Measurements from ENCODE around the gene PDGFD.

The PDGFD gene

DNA sequence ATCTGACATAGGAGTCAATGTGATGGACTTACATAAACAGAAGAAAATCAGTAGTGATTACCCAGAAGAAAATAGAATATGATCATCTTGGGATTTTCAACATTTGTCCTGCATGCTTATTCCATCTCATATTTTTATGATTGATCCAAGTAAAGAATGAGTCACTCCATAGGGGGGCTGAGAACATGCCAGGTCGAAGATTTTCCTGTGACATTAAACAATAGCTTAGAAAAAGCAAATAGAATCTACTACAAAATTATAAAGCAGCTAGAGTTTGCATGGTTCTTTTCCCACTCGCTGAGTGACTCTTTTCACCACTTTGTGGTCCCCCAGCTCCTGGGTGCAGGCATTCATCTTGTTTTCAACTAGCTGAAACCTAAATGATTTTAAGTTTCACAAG lies 71.2 kb downstream of the PDGFD start:
- DNase-seq, result no peak

DNA sequence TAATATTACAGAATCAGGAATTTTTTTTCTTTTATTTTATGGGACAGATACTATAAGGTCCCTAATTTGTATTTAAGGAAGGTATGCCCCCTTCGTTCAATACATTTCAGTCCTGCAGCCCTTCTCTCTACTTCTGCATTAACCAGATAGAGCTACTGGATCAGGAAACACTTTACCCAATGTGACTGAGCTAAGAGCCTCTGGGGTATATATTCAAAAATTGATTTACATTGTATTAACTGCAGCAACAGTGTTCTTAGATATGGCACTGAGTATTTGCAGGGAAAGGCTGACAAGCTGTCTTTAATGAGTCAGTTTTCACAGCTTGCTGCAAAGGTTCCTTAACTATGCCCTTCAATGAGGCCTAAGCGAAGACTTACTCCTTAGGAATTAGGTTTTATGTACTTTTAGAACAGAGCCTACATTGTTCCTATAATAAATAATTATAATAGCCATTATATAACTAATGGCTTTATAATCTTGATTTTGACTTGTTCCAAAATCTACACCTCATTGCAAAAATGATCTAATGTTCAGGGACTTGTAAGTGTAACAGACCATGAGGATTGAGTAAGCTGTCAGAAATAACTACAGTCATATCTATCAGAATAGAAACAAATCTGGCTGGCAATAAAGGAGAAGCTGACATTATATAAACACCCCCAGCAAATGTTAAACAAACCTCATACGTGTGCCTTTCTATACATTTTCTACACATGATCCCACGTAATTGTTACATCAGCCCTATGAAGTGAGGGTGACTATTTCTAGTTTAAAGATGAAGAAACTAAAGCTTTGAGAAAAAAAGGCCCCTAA lies 72.5 kb downstream of the PDGFD start:
- no peak for DNase-seq

DNA sequence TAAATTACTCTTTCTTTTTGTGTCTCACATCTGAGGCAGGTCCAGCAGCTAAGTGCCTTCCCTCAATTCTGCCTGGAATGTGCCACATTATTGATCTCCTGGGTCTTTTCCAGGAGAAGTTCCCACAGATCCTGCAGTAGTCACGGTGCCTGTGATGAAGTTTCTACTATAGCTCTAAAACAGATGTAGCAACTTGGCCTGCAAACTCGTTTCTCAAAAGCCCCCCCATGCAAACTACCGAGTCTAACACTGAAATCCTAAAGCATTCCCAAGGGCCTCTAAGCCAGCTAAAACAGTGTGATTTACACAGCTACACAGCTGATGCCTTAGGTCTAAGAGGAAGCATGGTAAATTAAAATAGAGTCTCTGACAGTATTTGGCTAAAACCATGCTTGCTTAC lies 73.2 kb downstream of the PDGFD start:
- peak in 1 of 2 experiments; percentile 61 for DNase-seq

DNA sequence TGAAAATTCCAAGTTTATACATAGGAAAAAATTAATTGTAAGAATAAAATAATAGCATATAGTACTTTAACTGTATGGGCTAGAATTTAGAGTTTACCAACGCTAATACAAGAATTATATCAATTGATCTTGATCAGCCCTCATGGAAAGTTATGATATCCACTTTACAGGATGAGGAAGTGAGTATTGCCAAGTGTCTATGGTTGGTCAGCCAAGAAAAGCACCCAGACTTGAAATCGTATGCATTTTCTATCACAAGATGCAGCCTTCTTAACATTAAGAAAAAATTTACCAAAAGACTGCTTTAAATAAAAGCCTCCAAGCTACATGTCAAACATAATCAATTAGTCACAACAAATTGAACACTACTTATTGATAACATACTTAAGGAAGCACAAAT lies 74.5 kb downstream of the PDGFD start:
- DNase-seq, result no peak

DNA sequence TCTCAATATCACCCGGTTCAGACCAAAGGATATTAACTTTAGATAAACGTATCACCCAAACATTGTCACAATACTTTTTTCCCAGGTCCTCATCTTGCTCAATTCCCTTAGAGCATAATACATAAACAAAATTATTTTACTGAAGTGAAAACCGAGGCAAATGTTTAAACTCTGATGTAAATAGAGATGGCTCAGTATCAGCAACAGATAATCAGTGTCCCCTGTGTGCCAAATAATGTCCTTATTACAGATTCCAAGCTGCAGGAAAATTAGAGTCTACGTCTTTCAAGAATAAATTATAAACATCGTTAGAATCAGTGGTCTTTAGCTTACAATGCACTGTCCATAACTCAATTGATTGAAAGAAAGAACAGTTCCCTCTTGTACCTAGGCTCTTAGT lies 77.3 kb downstream of the PDGFD start:
- DNase-seq, result no peak

DNA sequence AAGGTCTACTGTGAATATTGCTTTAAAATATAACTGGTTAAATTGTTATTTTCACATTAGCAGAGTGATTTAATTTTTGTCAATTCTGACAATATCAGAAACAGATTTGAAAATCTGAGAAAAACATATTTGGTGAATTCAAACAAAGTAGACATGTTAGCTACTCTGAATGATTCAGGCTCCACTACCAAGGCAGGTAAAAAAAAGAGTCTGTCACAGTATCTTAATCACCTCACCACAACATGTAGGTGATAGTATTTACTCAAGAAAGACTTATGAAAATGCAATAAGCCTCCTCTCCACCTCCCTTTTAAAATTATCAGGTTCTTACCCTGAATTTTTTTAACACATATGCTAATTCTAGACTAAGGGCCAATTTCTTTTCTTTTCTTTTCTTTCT lies 85.0 kb downstream of the PDGFD start:
- DNase-seq, result no peak

DNA sequence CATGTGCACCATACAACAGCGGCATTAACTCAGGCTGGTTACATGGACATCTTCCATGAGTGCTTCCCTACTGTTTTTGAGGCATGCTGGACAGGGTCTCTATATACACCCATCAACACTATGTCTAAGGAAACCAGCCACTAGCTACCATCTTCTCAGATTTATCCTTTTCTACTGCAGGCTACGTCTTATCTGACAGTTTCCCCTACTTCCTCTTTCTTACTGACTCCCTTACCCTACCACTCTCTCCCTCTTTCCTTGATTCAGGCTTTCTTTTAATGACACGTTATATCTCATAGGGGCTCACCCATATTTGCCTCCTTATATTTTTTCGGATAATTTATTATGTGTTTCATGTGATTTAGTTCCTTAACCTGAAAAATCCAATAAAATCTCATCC lies 85.7 kb downstream of the PDGFD start:
- DNase-seq, result no peak

DNA sequence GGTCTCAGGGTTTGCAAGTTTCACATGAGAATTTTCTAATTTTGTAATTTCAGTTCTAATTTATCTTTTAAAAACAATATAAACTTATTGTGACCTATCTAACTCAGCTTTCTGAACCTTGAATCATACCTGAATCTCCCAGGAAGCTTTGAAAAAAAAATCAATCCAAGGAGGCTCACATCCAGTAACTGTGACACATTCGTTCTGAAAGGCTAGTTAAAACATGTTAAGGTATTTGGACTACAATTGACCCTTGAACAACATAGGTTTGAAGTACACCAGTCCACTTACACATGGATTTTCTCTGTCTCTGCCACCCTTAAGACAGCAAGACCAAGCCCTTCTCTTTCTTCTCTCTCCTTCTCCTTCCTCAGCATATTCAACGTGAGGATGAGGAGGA lies 87.5 kb downstream of the PDGFD start:
- no peak for DNase-seq

DNA sequence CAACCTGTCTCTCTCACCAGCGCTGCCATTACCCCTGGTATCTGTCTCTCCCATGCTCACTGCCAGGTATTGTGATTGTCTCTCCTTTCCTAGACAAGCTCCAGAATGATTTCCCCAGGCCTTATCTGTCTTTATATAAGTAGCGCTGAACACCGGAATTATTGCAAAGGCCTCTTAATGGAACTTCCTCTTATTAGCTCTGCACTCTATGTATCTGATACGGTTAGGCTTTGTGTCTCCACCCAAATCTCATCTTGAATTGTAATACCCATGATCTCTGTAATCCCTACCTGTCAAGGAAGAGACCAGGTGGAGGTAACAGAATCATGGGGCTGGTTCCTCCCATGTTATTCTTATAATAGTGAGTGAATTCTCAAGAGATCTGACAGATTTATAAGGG lies 88.2 kb downstream of the PDGFD start:
- no peak for DNase-seq

DNA sequence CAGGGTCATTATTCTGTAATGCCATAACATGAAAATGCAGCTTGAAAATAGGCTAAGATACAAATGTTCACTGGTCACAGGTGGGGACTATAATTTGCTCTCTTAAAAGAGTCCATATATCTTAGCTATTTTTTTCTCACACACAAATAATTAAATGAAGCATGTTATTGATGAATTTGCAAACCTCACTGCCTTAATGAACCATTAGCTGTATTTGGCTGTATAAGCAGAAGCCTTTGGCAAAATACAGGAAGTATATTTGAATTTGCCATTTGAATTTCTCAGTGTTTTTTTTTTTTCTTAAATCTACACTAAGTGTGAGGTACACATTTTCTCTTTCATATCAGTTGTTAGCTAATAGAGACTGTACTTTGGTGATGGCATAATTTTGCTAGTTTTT lies 88.9 kb downstream of the PDGFD start:
- DNase-seq, result no peak

DNA sequence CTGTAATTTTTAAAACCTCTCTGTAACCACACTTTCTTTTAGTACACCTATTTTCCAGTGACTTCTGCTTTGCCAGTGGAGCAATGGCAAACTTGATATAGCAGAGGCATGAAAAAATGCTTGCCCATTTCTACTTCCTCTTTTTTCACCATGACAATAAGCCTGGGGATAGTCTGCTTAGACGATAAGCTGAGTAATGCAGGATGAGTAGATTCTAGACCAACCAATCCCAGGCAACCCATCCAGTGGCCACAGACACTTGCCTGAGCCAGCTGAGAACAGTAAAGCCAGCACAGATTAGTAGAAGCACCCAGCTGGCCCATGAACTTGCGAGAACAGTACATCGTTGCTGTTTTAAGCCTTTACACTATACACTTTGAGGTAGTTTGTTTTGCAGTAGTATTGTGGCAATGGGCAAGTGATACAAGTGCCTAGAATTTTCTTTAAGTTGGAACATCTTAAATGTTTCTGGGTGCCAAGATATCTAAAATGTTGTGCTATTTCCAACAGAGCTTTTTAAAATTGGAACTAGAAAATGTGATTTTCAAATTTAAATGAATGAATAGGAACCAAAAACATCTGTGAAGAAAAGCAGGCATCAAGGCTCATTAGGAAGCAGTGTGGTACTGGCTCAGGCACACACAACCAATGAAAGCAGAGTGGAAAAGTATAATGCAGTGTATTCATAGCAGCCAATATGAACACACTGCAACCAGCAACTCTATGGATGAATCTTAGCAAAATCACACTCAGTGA lies 89.8 kb downstream of the PDGFD start:
- no peak for DNase-seq

DNA sequence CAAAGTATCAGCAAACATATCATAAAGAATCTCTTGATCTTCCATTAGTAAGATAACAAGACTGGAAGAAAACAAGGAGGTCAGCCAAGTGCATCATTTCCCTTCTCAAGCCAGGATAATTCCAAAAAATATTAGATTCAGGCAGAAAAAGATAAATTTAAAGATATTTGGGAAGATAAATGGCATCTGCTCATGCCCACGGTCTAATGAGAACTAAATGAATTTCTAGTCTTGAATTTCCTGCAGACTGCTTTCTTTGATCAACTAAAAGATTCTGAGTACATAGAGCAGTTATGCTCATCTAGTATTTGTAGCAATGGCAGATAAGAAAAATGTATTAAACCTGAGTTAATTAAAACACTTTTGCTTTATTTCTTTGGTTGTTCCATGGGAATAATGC lies 96.4 kb downstream of the PDGFD start:
- no peak for DNase-seq

DNA sequence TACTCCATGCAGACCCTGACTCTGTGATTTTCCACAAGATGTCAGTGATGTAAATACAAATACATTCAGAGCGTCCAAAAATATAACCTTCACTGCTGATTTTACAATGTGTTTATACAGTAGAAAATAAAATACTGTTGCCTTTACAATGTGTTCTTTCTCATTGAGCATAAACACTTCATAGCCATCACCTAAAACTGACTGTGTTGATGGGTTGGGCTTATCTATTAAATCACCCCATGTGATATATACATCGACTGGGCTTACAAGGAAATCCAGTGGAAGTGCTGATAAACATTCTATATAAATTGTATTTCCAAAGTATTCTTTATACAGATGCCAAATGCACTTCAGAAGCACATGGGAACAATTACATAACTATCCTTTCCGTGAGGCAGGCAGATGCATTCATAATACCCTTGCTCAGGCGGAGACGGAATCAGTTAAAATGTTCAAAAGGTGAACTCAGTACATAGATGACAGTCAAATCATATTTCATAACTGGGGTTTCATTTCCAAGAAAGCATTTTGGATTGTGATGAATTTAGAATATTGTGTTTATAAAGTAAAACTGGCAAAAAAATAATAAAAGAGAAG lies 99.8 kb downstream of the PDGFD start:
- DNase-seq, result no peak

DNA sequence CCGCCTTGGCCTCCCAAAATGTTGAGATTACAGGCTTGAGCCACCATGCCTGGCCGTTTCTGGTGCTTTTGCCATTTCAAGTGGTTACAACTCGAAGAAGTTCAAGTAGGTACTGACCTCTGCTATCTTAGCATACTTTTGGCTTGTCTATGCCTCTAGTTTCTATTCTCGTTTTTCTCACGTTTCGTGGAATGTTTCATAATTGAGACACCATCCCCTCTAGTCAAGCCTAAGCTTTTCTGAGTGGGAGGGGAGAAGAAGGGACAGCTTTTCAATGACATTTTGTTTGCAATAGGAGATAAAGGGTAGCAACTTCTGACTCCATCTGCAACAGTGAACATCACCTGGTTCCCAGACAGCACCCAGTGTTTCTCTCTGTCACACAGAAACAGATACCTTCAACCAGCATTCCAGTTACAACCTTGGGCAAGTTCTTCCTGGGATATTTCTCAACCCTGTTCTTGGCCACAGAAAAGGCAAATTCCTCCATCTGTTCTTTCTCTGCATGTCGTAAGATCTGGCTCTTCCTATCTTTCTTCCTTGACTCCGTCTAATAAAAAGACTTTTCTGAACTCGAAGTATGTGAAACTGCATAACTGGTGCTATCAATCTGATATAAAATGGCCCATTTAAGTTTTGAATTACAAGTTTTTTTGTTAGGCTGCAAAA lies 102.0 kb downstream of the PDGFD start:
- DNase-seq, result peak in 1 of 2 experiments; percentile 8

DNA sequence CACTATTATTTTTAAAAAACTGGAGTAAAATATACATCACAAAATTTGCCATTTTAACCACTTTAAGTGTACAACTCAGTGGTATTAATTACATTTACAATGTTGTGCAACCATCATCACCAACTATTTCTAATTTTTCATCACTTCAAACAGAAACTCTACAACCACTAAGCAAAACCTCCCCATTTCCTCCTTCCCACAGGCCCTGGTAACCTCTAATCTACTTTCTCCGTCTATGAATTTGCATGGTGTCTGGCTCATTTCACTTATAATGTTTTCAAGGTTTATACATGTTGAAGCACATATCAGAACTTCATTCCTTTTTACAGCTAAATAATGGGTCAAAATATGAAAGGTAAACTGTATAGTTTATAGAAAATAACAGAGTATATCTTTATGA lies 103.1 kb downstream of the PDGFD start:
- no peak for DNase-seq

DNA sequence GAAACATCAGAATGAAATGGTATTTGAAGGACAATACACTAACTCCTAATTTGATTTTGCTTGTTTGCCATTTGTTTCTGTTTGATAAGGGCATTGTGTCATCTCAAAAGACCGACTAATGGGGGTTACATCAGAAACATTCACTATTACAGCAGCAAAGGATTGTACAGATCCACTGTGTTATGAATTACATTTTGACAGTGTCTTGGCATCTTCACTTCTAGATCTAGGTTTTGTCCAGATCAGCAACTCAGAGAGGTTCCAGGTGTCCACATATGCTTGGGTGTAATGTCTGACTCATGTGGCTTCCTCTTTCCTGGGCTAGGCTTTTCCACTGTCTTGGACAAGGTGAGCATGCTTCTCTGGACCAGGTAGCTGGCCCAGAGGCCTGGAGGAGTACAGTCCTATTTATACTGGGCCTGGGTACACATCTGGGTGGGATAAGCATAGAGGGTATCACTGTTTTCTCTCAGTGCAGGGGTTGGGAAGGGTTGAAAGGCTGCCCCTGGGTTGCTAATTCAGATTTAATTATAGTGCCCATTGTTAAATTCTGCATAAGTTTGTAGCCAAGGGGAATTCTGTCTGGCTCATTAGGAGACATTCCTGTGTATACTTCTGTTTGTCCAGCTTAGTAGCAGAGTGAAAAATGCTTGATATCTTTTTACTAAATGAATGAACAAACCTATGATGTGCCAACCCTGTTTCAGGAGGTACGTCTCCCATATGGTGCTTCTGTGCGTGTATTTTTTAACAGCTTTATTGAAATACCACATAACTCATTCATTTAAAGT lies 103.7 kb downstream of the PDGFD start:
- DNase-seq, result peak in 1 of 2 experiments; percentile 6

DNA sequence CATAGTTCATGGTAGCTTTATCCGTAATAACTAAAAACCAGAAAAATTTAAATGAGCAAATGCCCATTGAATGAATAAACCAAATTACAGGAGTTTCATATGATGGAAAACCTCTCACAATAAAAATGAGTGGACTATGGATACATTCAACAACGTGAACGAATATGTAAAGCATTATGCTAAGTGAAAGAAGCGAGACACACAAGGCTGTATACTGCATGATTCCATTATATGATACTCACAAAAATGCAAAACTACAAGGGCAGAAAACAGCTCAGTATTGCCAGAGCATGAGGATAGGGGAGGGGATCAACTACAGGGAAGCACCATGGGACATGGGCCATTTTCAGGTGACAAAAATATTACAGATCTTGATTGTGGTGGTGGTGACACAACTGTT lies 105.3 kb downstream of the PDGFD start:
- no peak for DNase-seq

DNA sequence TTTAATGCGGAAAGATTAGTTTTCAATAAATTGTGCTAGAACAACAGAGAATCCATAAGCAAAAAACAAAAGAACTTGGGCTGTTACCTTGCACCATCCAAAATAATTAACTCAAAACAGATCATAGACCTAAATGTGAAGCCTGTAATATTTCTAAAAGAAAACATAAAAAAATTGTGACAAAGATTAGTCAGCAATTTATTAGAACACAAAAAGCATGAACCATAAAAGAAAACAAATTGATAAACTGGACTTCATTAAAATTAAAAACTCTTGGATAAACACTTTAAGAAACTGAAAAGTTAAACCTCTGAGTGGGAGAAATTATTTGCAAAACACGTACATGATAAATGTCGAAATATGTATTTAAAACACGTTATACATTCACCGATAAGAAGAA lies 106.0 kb downstream of the PDGFD start:
- no peak for DNase-seq

DNA sequence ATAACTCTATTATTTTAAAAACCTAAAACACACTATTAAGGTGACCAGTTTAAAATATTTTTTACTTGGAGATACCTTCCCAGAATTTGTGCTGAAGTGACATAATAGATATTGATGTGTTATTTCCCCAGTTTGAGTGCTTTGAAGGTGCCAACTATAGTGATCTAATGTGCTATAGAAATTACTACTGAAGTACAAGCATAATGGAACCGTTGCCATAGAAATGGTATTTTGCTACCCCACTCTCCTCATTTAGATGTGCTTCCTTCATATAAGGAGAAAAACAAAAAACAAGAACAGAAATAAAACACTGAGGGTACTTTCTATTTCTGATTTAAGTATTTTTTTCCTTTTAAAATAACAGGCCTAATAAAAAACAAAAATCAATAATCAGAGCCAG lies 108.4 kb downstream of the PDGFD start:
- DNase-seq, result no peak

DNA sequence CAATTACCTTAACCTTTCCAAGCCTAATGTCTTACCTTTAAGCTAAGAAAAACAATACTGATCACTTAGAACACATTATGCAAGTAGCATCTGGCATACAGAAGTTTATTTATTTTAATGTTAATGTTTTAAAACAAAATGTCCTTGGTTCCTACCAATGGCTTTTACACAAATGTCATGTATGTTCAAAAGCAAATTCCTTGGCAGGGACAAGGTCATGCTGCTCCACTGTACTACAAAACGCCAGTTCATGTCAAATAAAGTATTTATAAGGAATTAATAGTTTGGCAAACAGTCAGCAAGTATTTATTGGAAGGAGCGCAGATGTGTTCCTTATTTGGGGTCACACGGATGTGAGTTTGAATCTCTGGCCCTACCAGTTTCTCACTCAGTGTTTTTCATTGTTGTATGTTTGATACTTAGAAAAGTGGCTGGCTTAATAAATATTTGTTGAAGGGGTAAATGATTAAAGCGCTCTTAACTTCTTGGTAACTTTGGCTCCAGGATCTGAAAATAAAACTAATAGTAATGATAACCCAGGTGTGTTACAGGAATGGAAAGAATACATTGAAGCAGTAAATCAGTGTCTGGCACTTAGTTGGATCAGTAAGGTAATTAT lies 108.9 kb downstream of the PDGFD start:
- DNase-seq, result no peak

DNA sequence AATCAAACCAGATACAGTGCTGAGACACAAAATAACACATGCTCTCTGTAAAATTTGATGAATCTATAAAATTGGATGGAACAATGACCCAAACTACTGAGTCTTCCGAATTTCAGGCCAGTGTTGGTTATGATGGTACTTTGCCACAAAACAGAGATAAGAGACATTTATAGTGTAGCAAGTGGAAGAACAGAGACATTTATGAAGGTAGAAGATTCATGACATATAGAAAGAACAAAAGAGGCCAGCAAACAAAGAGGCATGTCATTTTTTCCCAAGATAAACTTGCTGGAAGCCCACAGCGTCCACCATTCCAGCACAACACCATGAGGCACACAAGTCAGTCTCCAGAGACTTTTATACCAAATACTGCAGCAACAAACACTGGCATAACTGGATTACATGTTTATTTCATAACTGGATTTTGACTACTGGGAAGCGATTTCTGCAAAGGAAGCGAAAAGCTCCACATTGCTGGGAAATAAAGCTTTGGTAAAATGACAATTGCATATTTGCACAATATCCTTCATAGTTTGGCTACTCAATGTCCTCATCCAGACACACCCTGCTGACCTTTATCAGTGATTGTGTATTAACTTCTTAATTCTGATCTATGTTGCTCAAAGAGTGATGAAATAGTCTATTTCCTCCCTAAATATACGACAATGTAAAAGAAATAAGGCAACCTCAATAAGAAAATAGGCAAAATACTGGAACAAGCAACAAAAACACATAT lies 110.0 kb downstream of the PDGFD start:
- DNase-seq, result no peak

DNA sequence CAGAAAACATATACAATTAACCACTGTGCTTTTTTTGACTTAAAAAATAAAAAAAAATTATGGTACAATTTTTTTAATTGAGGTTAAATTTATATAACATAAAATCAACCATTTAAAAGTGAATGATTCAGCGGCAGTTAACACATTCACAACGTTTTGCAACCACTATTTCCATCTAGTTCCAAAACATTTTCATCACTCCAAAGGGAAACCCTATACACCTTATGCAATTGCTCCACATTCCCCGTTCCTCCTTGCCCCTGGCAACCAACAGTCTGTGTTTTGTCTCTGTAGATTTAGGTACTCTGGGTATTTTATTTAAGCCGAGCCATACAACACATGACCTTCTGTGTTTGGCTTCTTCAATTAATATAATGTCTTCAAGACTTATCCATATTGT lies 112.2 kb downstream of the PDGFD start:
- no peak for DNase-seq
